GM18907 (cell line): Measurements from ENCODE around the gene AGK.

Experiments
- ATAC-seq: cut with Tn5 transposase; IDR thresholded peaks from one replicate; pipeline ENCODE4 v1.9.1; 2021; ENCODE audit warnings: mild to moderate bottlenecking, moderate library complexity; ENCODE audit not compliant: unreplicated experiment

Gene AGK

GRCh38 chr7:141551094-141551781, at the start of gene AGK:
Gene AGK (plus strand): TSS chr7:141551410. CDS start chr7:141555467, 4,057 bp downstream.
- peak; percentile 95 for ATAC-seq

GRCh38 chr7:141501451-141501850, 49.8 kb upstream of the AGK start:
- ATAC-seq = no peak

- no peak for ATAC-seq
Measured at GRCh38 chr7:141511316-141511675, 39.9 kb upstream of the AGK start.

- ATAC-seq = no peak
Measured at GRCh38 chr7:141511676-141512396, 39.4 kb upstream of the AGK start.

GRCh38 chr7:141512597-141512996, 38.6 kb upstream of the AGK start:
- no peak for ATAC-seq

GRCh38 chr7:141513720-141514119, 37.5 kb upstream of the AGK start:
- no peak for ATAC-seq

- ATAC-seq = no peak
Measured at GRCh38 chr7:141515941-141516340, 35.3 kb upstream of the AGK start.

- ATAC-seq = no peak
Measured at GRCh38 chr7:141519623-141520022, 31.6 kb upstream of the AGK start.

- ATAC-seq = no peak
Measured at GRCh38 chr7:141522657-141523342, 28.4 kb upstream of the AGK start.

GRCh38 chr7:141525973-141526514, 25.2 kb upstream of the AGK start:
- no peak for ATAC-seq

GRCh38 chr7:141527076-141527475, 24.1 kb upstream of the AGK start:
- ATAC-seq = no peak

- ATAC-seq = no peak
Measured at GRCh38 chr7:141528399-141528798, 22.8 kb upstream of the AGK start.

- no peak for ATAC-seq
Measured at GRCh38 chr7:141533149-141533949, 17.9 kb upstream of the AGK start.

- no peak for ATAC-seq
Measured at GRCh38 chr7:141534757-141535737, 16.2 kb upstream of the AGK start.

- ATAC-seq = no peak
Measured at GRCh38 chr7:141537906-141538305, 13.3 kb upstream of the AGK start.

- no peak for ATAC-seq
Measured at GRCh38 chr7:141541375-141541774, 9.8 kb upstream of the AGK start.

- no peak for ATAC-seq
Measured at GRCh38 chr7:141544831-141545230, 6.4 kb upstream of the AGK start.

- no peak for ATAC-seq
Measured at GRCh38 chr7:141549582-141549981, 1.6 kb upstream of the AGK start.

- ATAC-seq = peak; percentile 5
Measured at GRCh38 chr7:141550386-141551093, 670 bp upstream of the AGK start.
